Neuronal stem cell (in vitro differentiated cells): Measurements from ENCODE around the gene SLC6A19.
A peak's percentile ranks its signal among the peaks of the same experiment; 100 is the strongest.

ENCODE experiments used
- DNase-seq: peaks from one replicate; pipeline ENCODE4 v3.0.0-alpha.2; 2013; ENCODE audit warnings: low spot score
- H2AFZ ChIP-seq: one replicate; pipeline ENCODE4 v1.6.1; 2013; ENCODE audit warnings: mild to moderate bottlenecking, low read length, inconsistent platforms
- H2AK5ac ChIP-seq: 2 replicates; pipeline ENCODE4 v1.6.1; 2013; ENCODE audit warnings: low read depth, mild to moderate bottlenecking, inconsistent platforms, low read length, moderate library complexity, mixed read lengths
- H2BK120ac ChIP-seq: 2 replicates; pipeline ENCODE4 v1.6.1; 2013; ENCODE audit warnings: low read depth, mild to moderate bottlenecking, inconsistent platforms, low read length, moderate library complexity, mixed read lengths
- H2BK12ac ChIP-seq: one replicate; pipeline ENCODE4 v1.6.1; 2013; ENCODE audit warnings: low read length, inconsistent platforms
- H2BK15ac ChIP-seq: 2 replicates; pipeline ENCODE4 v1.6.1; 2013; ENCODE audit warnings: mild to moderate bottlenecking, low read length, inconsistent platforms, mixed read lengths
- H2BK5ac ChIP-seq: one replicate; pipeline ENCODE4 v1.6.1; 2013; ENCODE audit warnings: inconsistent platforms, mild to moderate bottlenecking, low read length, moderate library complexity
- H3K14ac ChIP-seq: one replicate; pipeline ENCODE4 v1.6.1; 2013; ENCODE audit warnings: low read length, inconsistent platforms
- H3K18ac ChIP-seq: 2 replicates; pipeline ENCODE4 v1.6.1; 2013; ENCODE audit warnings: low read length, inconsistent platforms
- H3K23ac ChIP-seq: 2 replicates; pipeline ENCODE4 v1.6.1; 2013; ENCODE audit warnings: low read depth, mild to moderate bottlenecking, mixed read lengths, low read length, inconsistent platforms; ENCODE audit not compliant: poor library complexity
- H3K27ac ChIP-seq: replicated peaks from 3 replicates; pipeline ENCODE4 v1.5.1; 2013; ENCODE audit warnings: low read length, inconsistent platforms
- H3K27me3 ChIP-seq, 3 experiments: 2 replicates each; pipeline ENCODE4 v1.6.1; 2013; ENCODE audit warnings: low read length in 3 of 3, mild to moderate bottlenecking in 2 of 3, inconsistent platforms in 1 of 3, low read depth in 1 of 3, mixed read lengths in 1 of 3, moderate library complexity in 1 of 3; ENCODE audit not compliant: control insufficient read depth in 3 of 3, insufficient read depth in 3 of 3
- H3K36me3 ChIP-seq, 2 donors: replicated peaks in 1 of 2; 2 replicates each; pipeline ENCODE4 v1.6.1; 2013; ENCODE audit warnings: low read length in 2 of 2; ENCODE audit not compliant: control insufficient read depth in 2 of 2, insufficient read depth in 2 of 2
- H3K4ac ChIP-seq: 2 replicates; pipeline ENCODE4 v1.6.1; 2013; ENCODE audit warnings: inconsistent platforms, mild to moderate bottlenecking, low read length, moderate library complexity
- H3K4me1 ChIP-seq, 2 donors: 1 replicate in 1 of 2; 2 replicates in 1 of 2; pipeline ENCODE4 v1.6.1; 2013; ENCODE audit warnings: low read length in 2 of 2, low read depth in 1 of 2; ENCODE audit not compliant: control insufficient read depth in 2 of 2, insufficient read depth in 1 of 2
- H3K4me2 ChIP-seq: one replicate; pipeline ENCODE4 v1.6.1; 2013; ENCODE audit warnings: mild to moderate bottlenecking, low read length, inconsistent platforms; ENCODE audit not compliant: insufficient read depth, poor library complexity, severe bottlenecking
- H3K4me3 ChIP-seq, 2 donors: 2 replicates each; pipeline ENCODE4 v1.5.1; 2013; ENCODE audit warnings: low read length in 2 of 2, mild to moderate bottlenecking in 2 of 2, inconsistent platforms in 1 of 2, moderate library complexity in 1 of 2
- H3K79me1 ChIP-seq: one replicate; pipeline ENCODE4 v1.6.1; 2013; ENCODE audit warnings: low read depth, mild to moderate bottlenecking, inconsistent platforms, low read length, moderate library complexity
- H3K9ac ChIP-seq: one replicate; pipeline ENCODE4 v1.6.1; 2013; ENCODE audit warnings: mild to moderate bottlenecking, low read depth, low read length, inconsistent platforms; ENCODE audit not compliant: poor library complexity
- H3K9me3 ChIP-seq, 2 donors: replicated peaks in 1 of 2; 2 replicates each; pipeline versions ENCODE3 to v1.6.1; 2013; ENCODE audit warnings: low read length in 2 of 2, mild to moderate bottlenecking in 2 of 2, inconsistent platforms in 1 of 2, low read depth in 1 of 2, mixed read lengths in 1 of 2, moderate library complexity in 1 of 2; ENCODE audit not compliant: control insufficient read depth in 2 of 2, insufficient read depth in 1 of 2
- H4K8ac ChIP-seq: one replicate; pipeline ENCODE4 v1.6.1; 2013; ENCODE audit warnings: low read depth, mild to moderate bottlenecking, inconsistent platforms, low read length, moderate library complexity
- H4K91ac ChIP-seq: one replicate; pipeline ENCODE4 v1.6.1; 2013; ENCODE audit warnings: low read length, low read depth, mild to moderate bottlenecking, inconsistent platforms; ENCODE audit not compliant: poor library complexity
- WGBS, 2 donors: extraction: QIAGEN DNeasy Blood & Tissue Kit; methylation state at CpG; one replicate each; pipeline ENCODE4 v1.1.7; 2013; ENCODE audit warnings: missing lambda C conversion rate in 2 of 2, mixed read lengths in 1 of 2; ENCODE audit not compliant: insufficient read length in 2 of 2, insufficient replicate concordance in 1 of 2; ENCODE audit errors: extremely low coverage in 2 of 2; 5-methylcytosine and 5-hydroxymethylcytosine counted together

SLC6A19 gene

DNA sequence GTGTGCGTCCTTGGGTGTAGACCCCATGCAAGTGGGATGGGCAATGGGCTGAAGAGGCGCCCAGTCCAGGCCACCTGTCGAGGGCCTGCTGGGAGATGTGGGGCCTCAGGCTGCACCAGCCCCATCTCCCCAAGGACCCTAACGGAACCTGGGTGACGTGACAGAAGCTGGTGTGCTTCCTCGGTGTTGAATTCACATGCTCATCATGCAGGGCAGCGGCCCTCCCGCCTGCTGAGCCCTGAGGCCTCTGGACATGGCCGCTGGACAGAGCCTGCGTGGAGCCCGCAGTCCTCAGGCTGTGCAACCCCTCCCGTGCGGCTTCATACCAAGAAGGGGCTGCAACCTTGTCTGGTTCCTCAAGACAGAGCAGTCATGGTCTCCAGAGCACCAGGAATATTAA is 66.7 kb downstream of the SLC6A19 start:
- H3K9ac ChIP-seq = no peak overlapping the region
- no peak overlapping the region for H3K4me2 ChIP-seq
- no CpG with 5 or more reads among the region's 13 CpGs for WGBS, 2 donors
- H3K4me3 ChIP-seq = peak overlapping the region in 1 of 2 donors; percentile 16
- no peaks in the 10 kb centered on the region for H3K79me1 ChIP-seq
- H3K27ac ChIP-seq = no peak overlapping the region
- no peak overlapping the region for H3K14ac ChIP-seq
- H3K36me3 ChIP-seq = peaks cover 0 to 7% of the 10 kb centered on the region in 2 donors
- no peaks in the 10 kb centered on the region for H3K4me1 ChIP-seq
- no peak overlapping the region for H2BK5ac ChIP-seq
- H2BK12ac ChIP-seq = no peak overlapping the region
- no peak overlapping the region for H2BK15ac ChIP-seq
- no peak overlapping the region for H2BK120ac ChIP-seq
- peaks cover 0 to 12% of the 10 kb centered on the region in 2 donors for H3K9me3 ChIP-seq
- no peaks in the 10 kb centered on the region for H3K27me3 ChIP-seq
- no peak for DNase-seq
- H2AK5ac ChIP-seq = no peak overlapping the region
- no peak overlapping the region for H4K8ac ChIP-seq
- H3K18ac ChIP-seq = no peak overlapping the region
- H2AFZ ChIP-seq = no peak overlapping the region
- no peak overlapping the region for H3K23ac ChIP-seq
- H4K91ac ChIP-seq = no peak overlapping the region
- H3K4ac ChIP-seq = no peak overlapping the region

DNA sequence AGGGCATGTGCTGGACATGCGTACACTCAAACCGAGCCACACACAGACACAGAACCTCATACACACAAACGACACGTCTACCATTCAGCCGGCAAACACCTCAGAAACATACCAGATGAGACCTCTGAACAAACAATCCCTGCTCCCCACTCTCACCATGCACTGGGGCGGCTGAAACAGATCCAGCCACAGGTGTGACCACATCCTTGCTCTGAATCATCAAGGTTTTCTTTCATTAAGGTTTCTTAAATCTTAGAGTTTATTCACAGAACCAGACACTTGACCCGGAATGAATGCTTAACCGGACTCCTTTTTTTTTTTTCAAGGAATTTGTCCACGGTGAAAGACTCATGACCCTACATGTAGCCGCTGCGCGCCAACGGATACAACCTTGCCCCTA is 67.3 kb downstream of the SLC6A19 start:
- H3K4me3 ChIP-seq = no peak overlapping the region
- H3K9ac ChIP-seq = no peak overlapping the region
- no peak overlapping the region for H3K14ac ChIP-seq
- H2BK5ac ChIP-seq = no peak overlapping the region
- H4K91ac ChIP-seq = no peak overlapping the region
- no peak overlapping the region for H3K18ac ChIP-seq
- peak overlapping the region; percentile 58 for H2BK12ac ChIP-seq
- no peaks in the 10 kb centered on the region for H3K79me1 ChIP-seq
- no CpG with 5 or more reads among the region's 13 CpGs for WGBS, 2 donors
- H3K4me2 ChIP-seq = no peak overlapping the region
- no peak overlapping the region for H3K23ac ChIP-seq
- H3K27me3 ChIP-seq = no peaks in the 10 kb centered on the region
- no peak overlapping the region for H3K4ac ChIP-seq
- no peak overlapping the region for H4K8ac ChIP-seq
- no peak for DNase-seq
- H3K36me3 ChIP-seq = peaks cover 0 to 7% of the 10 kb centered on the region in 2 donors
- no peak overlapping the region for H2AK5ac ChIP-seq
- no peaks in the 10 kb centered on the region for H3K4me1 ChIP-seq
- no peak overlapping the region for H2BK120ac ChIP-seq
- H2BK15ac ChIP-seq = no peak overlapping the region
- H2AFZ ChIP-seq = no peak overlapping the region
- no peak overlapping the region for H3K27ac ChIP-seq
- H3K9me3 ChIP-seq = peaks cover 0 to 12% of the 10 kb centered on the region in 2 donors

DNA sequence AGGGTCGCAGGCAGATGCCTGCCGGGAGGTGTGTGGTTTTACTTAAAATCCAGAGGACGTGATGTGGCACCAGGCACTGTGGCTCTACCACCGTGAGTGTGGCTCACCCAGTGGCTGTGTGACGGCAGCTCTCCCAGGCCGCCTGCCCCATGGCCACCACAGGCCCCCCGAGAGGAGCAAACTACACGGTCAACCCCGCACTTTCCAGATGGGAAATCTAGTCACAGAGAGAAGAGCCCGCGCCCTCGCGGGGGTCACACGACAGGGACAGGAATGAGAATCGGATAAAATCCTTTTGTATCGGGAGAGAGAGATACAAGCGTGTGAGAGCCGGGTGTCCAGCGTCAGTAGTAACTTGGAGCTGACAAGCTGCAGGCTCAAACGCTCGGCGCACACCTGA is 69.0 kb downstream of the SLC6A19 start:
- Histone ChIP-seq H3K4me2 (no peak overlapping the region), H4K91ac (no peak overlapping the region), H3K4ac (no peak overlapping the region), H3K23ac (peak overlapping the region; percentile 65), H2BK5ac (no peak overlapping the region), H3K9me3 (peaks cover 0 to 4% of the 10 kb centered on the region in 2 donors), H3K18ac (no peak overlapping the region), H3K4me1 (no peaks in the 10 kb centered on the region), H3K14ac (no peak overlapping the region), H4K8ac (no peak overlapping the region), H3K36me3 (peaks cover 0 to 2% of the 10 kb centered on the region in 2 donors), H3K27ac (no peak overlapping the region), H3K4me3 (no peak overlapping the region), H3K27me3 (no peaks in the 10 kb centered on the region), H2AK5ac (no peak overlapping the region), H2BK12ac (no peak overlapping the region), H3K79me1 (no peaks in the 10 kb centered on the region), H2BK15ac (no peak overlapping the region), H2AFZ (no peak overlapping the region), H2BK120ac (no peak overlapping the region), H3K9ac (no peak overlapping the region)
- whole genome bisulfite sequencing, 2 donors = no CpG with 5 or more reads among the region's 22 CpGs
- DNase-seq = no peak

DNA sequence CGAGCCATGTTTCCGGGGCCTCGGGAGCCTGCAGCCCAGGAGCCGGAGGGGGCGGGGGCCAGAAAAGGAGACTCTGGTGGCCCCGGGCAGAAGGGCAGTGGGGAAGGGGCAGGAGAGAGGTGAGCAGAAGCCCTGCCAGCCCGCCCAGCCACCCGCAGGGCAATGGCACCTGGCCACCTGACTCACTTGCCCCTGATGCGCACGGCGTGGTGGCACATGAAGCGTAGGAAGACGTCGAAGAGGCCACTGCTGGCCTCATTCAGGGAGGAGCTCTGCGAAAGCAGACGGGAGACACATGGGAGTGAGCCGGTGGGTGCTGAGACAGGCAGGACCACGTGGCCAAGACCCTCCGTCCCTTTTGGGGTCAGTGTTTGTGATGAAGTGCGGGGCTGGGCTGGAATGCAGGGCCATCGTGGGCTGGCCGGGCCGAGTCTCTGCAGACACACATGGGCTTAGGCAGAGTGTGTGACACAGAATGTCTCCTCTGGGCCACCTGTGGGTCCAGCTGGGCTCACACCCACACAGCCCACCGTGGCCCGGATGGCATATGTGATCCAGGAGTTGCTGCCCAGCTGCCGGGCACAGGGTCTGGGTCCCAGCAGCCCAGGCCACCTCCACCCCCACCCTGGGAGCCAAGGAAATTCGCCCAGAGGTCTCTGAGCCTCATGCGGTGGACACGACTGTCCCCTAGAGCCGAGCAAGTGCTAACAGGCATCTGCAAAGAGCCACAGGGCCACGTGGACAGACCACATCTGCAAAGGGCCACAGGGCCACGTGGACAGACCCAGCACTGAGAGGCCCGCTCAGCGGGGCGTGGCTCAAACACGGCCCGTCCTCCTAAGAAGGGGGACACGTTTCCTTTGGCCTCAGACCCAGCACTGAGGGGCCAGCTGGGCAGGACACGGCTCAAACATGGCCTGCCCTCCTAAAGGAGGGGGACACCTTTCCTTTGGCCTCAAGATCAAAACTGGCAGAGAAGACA is 69.8 kb downstream of the SLC6A19 start:
- no peak overlapping the region for H2BK120ac ChIP-seq
- H2BK12ac ChIP-seq = no peak overlapping the region
- peak overlapping the region; percentile 44 for H3K14ac ChIP-seq
- H3K23ac ChIP-seq = peak overlapping the region; percentile 65
- H2AFZ ChIP-seq = no peak overlapping the region
- no CpG with 5 or more reads among the region's 39 CpGs for whole genome bisulfite sequencing, 2 donors
- no peaks in the 10 kb centered on the region for H3K79me1 ChIP-seq
- no peak overlapping the region for H3K4me2 ChIP-seq
- H4K8ac ChIP-seq = no peak overlapping the region
- peak overlapping the region; percentile 64 for H3K18ac ChIP-seq
- no peaks in the 10 kb centered on the region for H3K27me3 ChIP-seq
- no peak overlapping the region for H4K91ac ChIP-seq
- H3K36me3 ChIP-seq = peaks cover 0 to 1% of the 10 kb centered on the region in 2 donors
- no peak overlapping the region for H2BK5ac ChIP-seq
- DNase-seq = no peak
- no peak overlapping the region for H3K4ac ChIP-seq
- H2BK15ac ChIP-seq = no peak overlapping the region
- peaks cover 0 to 4% of the 10 kb centered on the region in 2 donors for H3K9me3 ChIP-seq
- H3K4me1 ChIP-seq = no peaks in the 10 kb centered on the region
- peak overlapping the region; percentile 37 for H2AK5ac ChIP-seq
- no peak overlapping the region for H3K27ac ChIP-seq
- peak overlapping the region; percentile 30 for H3K9ac ChIP-seq
- H3K4me3 ChIP-seq = no peak overlapping the region
